ENCODE data around the gene WDR59.
"Not testable (repeated sequence)": the region's sequence is repeated elsewhere in the genome, so short reads cannot be mapped to it uniquely, and the experiment has no call there.

The WDR59 gene

DNA sequence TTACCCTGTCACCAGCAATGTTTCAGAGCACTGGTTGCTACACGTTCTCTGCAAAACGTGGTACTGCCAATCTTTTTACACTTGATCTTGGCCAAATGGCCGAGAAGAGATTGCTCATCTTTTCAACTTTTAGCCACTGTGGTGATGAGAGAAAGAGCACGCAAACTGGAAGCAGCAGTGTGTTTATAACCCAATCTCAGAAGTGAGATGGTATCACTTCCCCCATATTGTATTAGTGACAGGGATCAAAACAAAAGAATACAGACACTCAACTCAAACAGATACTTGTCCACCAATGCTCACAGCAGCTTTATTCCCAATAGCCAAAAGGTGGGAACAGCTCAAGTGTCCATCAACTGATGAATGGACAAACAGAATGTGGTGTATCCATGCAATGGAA lies 138.2 kb downstream of the WDR59 start:
- no peak for DNase-seq

DNA sequence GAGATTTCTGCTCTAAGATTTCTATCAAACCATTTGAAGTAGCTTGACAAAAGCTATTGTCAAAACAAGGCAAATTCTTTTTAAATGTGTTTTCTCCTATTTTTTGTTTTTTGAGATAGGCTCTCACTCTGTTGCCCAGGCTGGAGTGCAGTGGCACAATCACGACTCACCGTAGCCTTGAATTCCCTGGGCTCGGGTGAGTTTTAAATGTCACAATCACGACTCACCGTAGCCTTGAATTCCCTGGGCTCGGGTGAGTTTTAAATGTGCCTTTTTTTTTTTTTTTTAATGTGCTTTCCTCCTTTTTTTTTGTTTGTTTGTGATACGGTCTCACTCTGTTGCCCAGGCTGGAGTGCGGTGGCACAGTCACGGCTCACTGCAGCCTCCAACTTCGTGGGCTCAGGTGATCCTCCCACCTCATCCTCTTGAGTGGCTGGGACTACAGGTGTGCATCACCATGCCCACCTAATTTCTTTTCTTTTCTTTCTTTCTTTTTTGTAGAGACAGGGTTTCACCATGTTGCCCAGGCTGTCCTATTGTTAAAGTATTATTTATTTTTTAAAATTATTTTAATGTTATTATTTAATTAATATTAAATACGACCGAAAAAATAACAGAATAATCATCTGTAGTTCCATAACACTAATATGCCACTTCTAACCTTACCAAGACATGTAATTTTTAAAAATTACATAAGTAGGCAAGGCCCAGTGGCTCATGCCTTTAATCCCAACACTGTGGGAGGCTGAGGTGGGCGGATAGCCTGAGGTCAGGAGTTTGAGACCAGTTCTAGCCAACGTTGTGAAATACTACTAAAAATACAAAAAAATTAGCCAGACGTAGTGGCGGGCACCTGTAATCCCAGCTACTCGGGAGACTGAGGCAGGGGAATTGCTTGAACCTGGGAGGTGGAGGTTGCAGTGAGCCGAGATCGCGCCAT lies 140.6 kb downstream of the WDR59 start:
- no peak for DNase-seq

DNA sequence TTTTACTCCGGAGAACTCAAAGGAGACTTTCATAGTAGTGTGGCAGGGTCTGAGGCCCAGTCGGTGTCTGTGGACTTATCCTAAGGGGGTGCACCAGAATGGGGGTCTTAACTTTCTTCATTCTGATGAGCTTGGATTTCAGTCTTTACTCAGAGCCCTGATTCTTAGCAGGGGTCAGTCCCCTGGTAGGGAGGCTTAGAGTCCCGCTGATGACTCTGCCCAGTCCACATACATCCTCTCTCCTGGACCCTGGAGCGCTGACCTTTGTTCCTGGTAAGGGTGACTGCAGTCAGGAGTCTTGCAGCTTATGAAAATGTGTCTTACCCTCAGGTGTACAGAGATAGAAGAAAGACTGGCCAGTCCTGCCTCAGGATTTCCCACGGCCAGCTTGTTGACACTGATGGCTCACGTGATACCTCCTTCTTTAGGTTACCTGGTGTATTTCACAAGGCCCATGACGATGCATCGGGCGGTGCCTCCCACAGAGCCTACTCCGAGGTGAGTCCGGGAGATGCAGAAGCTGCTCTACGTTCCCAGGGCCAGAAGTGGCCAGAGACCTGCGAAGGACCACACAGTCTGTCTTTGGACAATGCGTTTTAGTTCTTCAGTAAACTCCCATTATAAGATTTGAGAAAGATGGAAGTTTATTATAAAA lies 141.4 kb downstream of the WDR59 start:
- DNase-seq, result not testable (repeated sequence)

DNA sequence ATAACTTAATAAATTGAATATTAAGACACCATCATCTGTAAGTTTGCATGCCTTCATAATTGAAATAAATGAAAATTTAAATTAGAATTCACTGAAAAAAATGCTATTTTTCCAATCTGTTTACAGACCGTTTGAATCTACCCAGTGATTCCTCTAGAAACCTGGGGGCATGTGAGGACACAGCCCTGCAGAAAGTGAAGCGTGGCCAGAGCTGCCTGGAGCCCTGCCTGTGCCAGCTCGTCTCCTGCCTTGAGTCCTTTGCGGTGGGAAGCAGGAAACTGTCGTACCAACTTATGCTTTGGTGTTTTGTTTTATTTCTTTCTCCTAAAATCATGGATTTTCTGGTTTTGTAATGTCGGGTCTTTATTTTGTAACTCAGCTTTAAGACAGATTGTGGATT lies 142.5 kb downstream of the WDR59 start:
- DNase-seq, result no peak

DNA sequence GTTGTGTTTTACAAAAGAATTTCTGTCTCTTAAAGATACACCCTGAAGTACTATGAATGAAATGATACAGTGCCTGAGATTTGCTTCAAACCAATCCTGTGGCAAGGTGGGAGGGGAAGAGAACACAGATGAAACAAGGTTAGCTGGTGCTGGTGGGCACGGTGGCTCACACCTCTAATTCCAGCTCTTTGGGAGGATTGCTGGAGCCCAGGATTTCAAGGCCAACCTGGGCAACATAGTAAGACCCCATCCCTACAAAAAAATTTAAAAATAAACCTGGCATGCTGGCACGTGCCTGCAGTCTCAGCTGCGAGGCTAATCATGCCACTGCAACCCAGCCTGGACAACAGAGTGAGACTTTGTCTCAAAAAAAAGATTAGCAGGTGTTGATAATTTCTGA lies 143.0 kb downstream of the WDR59 start:
- DNase-seq, result no peak

DNA sequence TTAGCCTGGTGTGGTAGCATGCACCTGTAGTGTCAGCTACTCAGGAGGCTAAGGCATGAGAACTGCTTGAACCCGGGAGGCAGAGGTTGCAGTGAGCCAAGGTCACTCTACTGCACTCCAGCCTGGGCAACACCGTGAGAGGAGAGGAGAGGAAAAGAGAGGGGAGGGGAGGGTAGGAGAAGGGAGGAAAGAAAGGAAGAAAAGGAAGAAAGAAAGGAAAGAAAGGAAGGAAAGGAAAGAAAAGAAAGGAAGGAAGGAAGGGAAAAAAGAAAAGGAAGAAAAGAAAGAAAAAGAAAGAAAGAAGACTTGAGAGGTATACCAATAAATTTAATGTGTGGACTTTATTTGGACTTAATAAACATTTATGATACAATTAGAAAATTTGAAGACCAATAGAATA lies 143.5 kb downstream of the WDR59 start:
- DNase-seq, result no peak

DNA sequence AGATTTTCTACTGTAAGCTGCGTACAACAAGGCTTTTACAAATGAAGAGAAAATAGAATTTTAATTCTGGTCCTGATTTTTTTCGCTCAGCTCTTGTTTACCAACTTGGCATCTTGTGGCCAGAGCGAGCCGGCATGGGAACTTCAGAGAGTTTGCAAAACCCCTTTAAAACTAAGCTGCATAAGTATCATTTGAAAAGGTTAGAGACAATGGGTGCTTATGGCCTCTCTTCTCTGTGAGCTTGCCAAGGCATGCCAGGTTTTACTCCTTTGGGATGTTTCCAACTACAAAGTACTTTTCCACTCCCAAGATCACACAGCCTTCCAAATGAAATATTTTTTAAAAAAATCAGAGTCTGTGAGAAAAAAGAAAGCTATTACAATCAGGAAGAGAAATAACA lies 147.9 kb downstream of the WDR59 start:
- no peak for DNase-seq

DNA sequence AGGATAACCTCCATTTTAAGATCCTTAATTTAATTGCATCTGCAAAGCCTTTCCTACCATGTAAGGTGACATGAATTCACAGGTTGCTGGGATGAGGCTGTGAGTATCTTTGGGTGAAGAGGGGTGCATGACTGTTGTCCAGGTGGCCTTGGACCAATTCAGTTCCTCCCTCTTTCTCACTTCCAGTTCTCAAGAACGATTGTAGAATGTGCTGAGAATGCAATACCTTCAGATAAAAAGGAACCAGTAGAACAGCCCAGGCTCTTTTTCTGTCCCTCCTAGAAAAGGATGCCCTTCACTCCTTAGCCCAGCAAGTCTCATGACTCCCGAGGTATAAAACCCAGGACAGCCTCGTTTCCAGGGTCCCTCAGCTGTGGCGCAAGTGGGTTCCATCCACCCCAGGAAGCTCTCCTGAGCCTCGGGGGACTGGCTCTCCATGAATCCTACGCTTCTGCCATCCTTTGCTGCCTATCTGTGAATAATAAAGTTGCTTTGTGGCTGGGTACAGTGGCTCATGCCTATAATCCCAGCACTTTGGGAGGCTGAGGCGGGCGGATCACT lies 148.7 kb downstream of the WDR59 start:
- no peak for DNase-seq

DNA sequence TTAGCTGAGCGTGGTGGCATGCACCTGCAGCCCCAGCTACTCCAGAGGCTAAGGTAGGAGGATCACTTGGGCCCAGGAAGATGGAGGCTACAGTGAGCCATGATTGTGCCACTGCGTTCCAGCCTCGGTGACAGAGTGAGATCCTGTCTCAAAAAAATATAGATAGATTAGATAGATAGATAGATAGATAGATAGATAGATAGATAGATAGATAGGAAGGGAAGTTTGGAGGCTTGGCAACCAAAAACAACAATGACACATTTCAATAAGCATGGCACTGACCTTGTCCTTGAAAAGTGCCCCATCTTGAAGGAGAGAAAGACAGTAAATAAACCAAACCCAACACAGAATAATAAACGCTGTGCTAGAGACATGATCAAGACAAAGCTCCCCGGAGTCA lies 152.7 kb downstream of the WDR59 start:
- DNase-seq, result no peak

DNA sequence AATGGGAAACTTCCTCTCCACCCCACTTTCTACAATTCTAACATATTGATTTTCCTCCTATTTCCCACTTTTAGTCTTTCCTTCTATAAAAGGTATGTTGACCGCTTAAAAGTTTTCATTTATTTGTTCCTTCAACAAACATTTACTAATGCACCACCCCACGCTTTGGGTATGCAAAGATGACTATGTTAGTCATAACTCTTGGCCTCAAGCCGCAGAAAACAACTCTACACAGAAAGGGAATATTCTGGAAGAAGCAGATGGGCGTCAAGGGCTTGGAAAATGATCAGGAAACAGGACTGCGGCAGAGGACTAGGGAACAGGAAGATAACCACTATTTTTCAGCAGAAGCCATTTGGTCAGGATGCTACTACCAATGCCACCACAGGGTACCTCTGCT lies 153.5 kb downstream of the WDR59 start:
- DNase-seq, result no peak

DNA sequence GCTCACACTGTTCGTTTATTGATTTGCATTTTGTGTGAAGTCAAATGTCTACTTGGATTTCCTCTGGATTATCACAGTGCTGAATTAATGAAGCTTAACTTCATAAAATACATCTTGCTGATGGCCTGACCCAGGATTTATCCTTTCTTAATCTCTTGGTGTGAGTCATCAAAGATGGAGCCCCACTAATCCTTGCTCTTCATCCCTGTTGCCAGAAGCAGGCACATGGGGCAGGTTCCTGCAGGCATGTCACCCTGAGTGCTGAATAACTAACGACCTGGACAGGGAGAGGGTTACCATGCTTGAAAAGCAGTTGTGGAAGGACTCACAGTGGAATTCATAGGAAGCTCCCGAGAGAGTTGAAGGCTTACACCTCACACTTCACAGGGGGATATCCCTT lies 154.3 kb downstream of the WDR59 start:
- no peak for DNase-seq

DNA sequence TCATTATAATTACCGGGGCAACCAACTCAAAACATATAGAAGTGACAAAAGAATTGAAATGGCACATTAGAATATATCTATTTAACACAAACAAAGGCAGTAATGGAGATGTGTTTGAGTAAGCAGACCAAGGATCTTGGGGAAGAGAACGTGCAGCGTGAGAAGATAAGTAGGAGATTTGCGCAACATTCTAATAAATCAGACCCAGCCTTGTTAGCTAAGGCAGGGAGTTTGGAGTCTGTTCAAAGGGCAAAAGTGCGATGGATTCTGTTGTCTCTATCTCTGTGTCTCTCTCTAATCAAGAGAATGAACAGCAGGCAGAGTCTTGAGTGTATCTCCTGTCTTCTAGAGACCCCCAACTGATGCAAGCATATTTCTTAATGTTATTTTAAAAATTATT lies 155.3 kb downstream of the WDR59 start:
- no peak for DNase-seq

DNA sequence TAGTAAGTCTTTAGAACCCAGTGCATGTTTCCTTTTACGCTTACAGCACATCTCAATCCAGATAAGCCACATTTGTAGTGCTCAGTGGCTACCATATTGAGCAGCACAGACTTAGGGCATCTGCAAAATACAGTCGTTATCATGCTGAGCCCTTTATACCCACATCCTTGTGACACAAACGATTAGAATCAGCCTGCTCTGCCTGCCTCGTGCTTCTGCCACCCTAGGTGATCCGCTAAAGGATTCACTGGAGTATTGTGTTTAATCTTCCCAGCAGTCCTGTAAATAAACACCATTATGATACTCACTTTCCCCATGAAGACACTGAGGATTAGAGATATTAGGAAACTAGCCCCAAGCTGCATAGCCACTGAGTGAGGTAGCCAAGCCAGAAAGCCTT lies 159.0 kb downstream of the WDR59 start:
- no peak for DNase-seq

DNA sequence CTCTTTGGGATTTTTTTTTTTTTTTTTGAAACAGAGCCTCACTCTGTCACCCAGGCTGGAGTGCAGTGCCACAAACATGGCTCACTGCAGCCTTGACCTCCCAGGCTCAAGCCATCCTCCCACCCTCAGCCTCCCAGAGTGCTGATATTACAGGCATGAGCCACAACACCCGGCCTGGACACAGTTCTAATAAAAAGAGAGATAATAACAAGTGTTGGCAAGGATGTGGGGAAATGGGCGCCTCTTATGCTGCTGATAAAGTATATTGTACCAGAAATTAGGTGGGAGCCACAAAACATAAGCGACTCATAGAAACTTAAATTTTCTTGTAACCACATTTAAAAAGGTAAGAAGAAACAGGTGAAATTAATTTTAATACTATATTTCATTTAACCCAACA lies 159.9 kb downstream of the WDR59 start:
- DNase-seq, result no peak
